CD4-positive, alpha-beta T cell treated with Interleukin-15 for 1 hour (primary cell): ENCODE data around the gene KCNH3.
"Not testable (repeated sequence)": the region's sequence is repeated elsewhere in the genome, so short reads cannot be mapped to it uniquely, and the experiment has no call there.

Experiments used
- DNase-seq: peaks from one replicate; pipeline ENCODE4 v3.0.0-alpha.2; 2020

The KCNH3 gene

DNA sequence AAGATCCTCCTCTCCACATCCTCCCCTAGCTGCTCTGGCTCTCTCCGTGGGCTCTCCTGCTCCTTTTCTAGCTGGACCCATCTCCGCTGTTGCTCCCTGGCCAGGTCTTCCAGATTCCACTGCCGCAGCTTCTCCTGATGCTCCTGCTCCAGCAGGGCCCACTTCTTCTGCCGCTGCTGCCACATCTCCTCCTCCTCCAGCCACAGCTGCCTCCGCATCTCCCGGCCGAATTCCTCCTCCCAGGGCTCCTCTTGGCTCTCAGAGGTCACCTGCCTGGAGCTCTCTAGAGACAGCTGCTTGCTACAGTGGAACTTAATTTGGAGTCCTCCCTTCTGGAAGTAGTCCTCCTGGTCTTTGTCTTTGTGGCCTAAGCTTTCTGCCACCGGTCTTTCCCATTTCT, 61.1 kb downstream of the KCNH3 start:
- no peak for DNase-seq

- DNase-seq: no peak
Observed at GRCh38 chr12:49603721-49604120, 64.9 kb downstream of the KCNH3 start.

- DNase-seq: no peak
Observed at GRCh38 chr12:49604856-49605255, 66.0 kb downstream of the KCNH3 start.

DNA sequence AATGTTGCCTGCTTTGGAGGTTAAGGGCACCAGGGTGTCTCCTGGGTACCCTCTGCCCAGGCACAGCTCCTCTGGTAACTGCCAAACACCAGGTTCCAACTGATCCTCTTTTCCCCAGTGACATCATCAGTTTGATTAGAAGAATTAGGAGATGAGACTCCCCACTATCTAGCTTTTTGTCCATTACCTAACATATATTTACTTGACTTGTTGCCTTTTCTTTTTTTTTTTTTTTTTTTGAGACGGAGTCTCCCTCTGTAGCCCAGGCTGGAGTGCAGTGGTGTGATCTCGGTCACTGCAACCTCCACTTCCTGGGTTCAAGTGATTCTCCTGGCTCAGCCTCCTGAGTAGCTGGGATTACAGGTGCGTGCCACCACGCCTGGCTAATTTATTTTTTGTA, 66.7 kb downstream of the KCNH3 start, which contains the start of gene FAM186B:
Gene FAM186B (minus strand): TSS at position 101 of the 400 bp plus-strand sequence. CDS start 162 bp downstream, outside the sequence.
- DNase-seq: not testable (repeated sequence)
